Measurements from ENCODE around the gene PLXNA4. TPM values are rescaled to one million over a fixed set of nuclear protein-coding genes. Genes with fewer than 3 reads are reported as not detected.

PLXNA4 gene
- total and polyA plus RNA-seq, 12 donors, result 0.83 to 17.0 (median 11.5) TPM

- Histone ChIP-seq H3K27ac (no peak overlapping the region), H3K9me3 (no peaks in the 10 kb centered on the region), H3K4me1 (peaks cover 0 to 22% (median 9%) of the 10 kb centered on the region in 9 donors), H3K36me3 (peaks cover 0 to 7% (median 0%) of the 10 kb centered on the region in 9 donors), H3K27me3 (no peaks in the 10 kb centered on the region), H3K4me3 (no peak overlapping the region)
- intact Hi-C loops (cut with DNase I), result loop anchor here in 1 of 10 donors (10.0 kb wide), 1 partner anchor 136 kb away; no protein-coding TSS in a partner anchor
- 79% methylated on average over 3 of the region's 3 CpGs for WGBS, 2 donors
- ATAC-seq (peak in 3 of 8 donors; percentile 48 to 65 (median 51)), DNase-seq (no peak)
- TF ChIP-seq, protein P1, sequence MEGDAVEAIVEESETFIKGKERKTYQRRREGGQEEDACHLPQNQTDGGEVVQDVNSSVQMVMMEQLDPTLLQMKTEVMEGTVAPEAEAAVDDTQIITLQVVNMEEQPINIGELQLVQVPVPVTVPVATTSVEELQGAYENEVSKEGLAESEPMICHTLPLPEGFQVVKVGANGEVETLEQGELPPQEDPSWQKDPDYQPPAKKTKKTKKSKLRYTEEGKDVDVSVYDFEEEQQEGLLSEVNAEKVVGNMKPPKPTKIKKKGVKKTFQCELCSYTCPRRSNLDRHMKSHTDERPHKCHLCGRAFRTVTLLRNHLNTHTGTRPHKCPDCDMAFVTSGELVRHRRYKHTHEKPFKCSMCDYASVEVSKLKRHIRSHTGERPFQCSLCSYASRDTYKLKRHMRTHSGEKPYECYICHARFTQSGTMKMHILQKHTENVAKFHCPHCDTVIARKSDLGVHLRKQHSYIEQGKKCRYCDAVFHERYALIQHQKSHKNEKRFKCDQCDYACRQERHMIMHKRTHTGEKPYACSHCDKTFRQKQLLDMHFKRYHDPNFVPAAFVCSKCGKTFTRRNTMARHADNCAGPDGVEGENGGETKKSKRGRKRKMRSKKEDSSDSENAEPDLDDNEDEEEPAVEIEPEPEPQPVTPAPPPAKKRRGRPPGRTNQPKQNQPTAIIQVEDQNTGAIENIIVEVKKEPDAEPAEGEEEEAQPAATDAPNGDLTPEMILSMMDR (IDR thresholded peaks at IDR 0.05), result no peak
Observed at GRCh38 chr7:132141109-132141508, 435.2 kb downstream of the PLXNA4 start.

GRCh38 chr7:132140341-132140740 is 435.9 kb downstream of the PLXNA4 start:
- H3K4me1 ChIP-seq, result peaks cover 0 to 22% (median 9%) of the 10 kb centered on the region in 9 donors
- no peaks in the 10 kb centered on the region for H3K27me3 ChIP-seq
- no peak overlapping the region for H3K4me3 ChIP-seq
- intact Hi-C loops (cut with DNase I), result loop anchor here in 1 of 10 donors (10.0 kb wide), 1 partner anchor 136 kb away; no protein-coding TSS in a partner anchor
- peak in 6 of 8 donors; percentile 13 to 62 (median 40) for ATAC-seq
- no peak for DNase-seq
- TF ChIP-seq, protein P1 (IDR thresholded peaks at IDR 0.05), result no peak
- no peak overlapping the region for H3K27ac ChIP-seq
- peaks cover 0 to 7% (median 0%) of the 10 kb centered on the region in 9 donors for H3K36me3 ChIP-seq
- WGBS, 2 donors, result 79 to 83% methylated on average over 5 of the region's 5 CpGs
- H3K9me3 ChIP-seq, result no peaks in the 10 kb centered on the region

- intact Hi-C loops (cut with DNase I), result no loop called here
Observed at GRCh38 chr7:132138817-132139216, 437.5 kb downstream of the PLXNA4 start.

DNA sequence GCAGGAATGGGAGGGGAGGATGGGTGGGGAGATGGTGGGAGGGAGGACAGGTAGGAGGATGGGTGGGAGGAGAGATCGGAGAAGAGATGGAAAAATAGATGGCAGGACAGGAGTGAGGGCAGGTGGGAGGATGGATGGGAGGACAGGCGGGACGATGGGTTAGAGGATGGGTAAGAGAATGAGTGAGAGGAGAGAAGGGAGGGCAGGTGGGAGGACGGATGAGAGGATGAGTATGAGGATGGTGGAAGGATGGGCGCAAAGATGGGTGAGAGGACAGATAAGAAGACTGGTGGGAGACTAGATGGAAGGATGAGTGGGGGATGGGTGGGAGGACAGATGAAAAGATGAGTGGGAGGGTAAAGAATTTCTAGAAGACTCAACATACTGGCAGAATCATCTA is 438.6 kb downstream of the PLXNA4 start:
- 97% methylated on average over 5 of the region's 5 CpGs for WGBS, 2 donors
- ATAC-seq, result no peak
- TF ChIP-seq, protein P1 (IDR thresholded peaks at IDR 0.05), result no peak
- Histone ChIP-seq H3K27me3 (no peaks in the 10 kb centered on the region), H3K9me3 (no peaks in the 10 kb centered on the region), H3K27ac (no peak overlapping the region), H3K36me3 (peaks cover 0 to 7% (median 0%) of the 10 kb centered on the region in 9 donors), H3K4me3 (no peak overlapping the region), H3K4me1 (peaks cover 0 to 22% (median 9%) of the 10 kb centered on the region in 9 donors)
- no peak for DNase-seq
- intact Hi-C loops (cut with DNase I), result no loop called here

More at GRCh38 chr7:132138817-132139216, 437.5 kb downstream of the PLXNA4 start:
- no peak overlapping the region for H3K4me3 ChIP-seq
- ATAC-seq, result peak in 3 of 8 donors; percentile 26 to 53 (median 45)
- peaks cover 0 to 22% (median 9%) of the 10 kb centered on the region in 9 donors for H3K4me1 ChIP-seq
- H3K27ac ChIP-seq, result no peak overlapping the region
- no peaks in the 10 kb centered on the region for H3K9me3 ChIP-seq
- DNase-seq, result no peak
- TF ChIP-seq, protein P1 (IDR thresholded peaks at IDR 0.05), result no peak
- no peaks in the 10 kb centered on the region for H3K27me3 ChIP-seq
- WGBS, 2 donors, result 93 to 96% methylated on average over 2 of the region's 2 CpGs
- peaks cover 0 to 7% (median 0%) of the 10 kb centered on the region in 9 donors for H3K36me3 ChIP-seq

Measured in heart right ventricle (tissue), 16 donors.